Measurements from ENCODE around the gene PUS1.
"Not testable (repeated sequence)": the region's sequence is repeated elsewhere in the genome, so short reads cannot be mapped to it uniquely, and the experiment has no call there.

The PUS1 gene

GRCh38 chr12:131961328-131961727 is 32.3 kb downstream of the PUS1 start:
- not testable (repeated sequence) for DNase-seq (ENCODE audit: low spot score)

- no peak for DNase-seq (ENCODE audit: low spot score)
Observed at GRCh38 chr12:131962069-131962468, 33.0 kb downstream of the PUS1 start.

- DNase-seq (ENCODE audit: low spot score) = no peak
Observed at GRCh38 chr12:131963381-131963780, 34.3 kb downstream of the PUS1 start.

- no peak for DNase-seq (ENCODE audit: low spot score)
Observed at GRCh38 chr12:131965073-131965472, 36.0 kb downstream of the PUS1 start.

GRCh38 chr12:131971226-131971625 is 42.1 kb downstream of the PUS1 start:
- DNase-seq (ENCODE audit: low spot score) = no peak

GRCh38 chr12:131975228-131975627 is 46.2 kb downstream of the PUS1 start:
- DNase-seq (ENCODE audit: low spot score) = no peak

- DNase-seq (ENCODE audit: low spot score) = no peak
Observed at GRCh38 chr12:131979606-131980005, 50.5 kb downstream of the PUS1 start.

- DNase-seq (ENCODE audit: low spot score) = no peak
Observed at GRCh38 chr12:131980263-131980662, 51.2 kb downstream of the PUS1 start.

GRCh38 chr12:131981388-131981787 is 52.3 kb downstream of the PUS1 start:
- no peak for DNase-seq (ENCODE audit: low spot score)

- no peak for DNase-seq (ENCODE audit: low spot score)
Observed at GRCh38 chr12:131982041-131982440, 53.0 kb downstream of the PUS1 start.

GRCh38 chr12:131983026-131983425 is 54.0 kb downstream of the PUS1 start:
- DNase-seq (ENCODE audit: low spot score) = no peak

- DNase-seq (ENCODE audit: low spot score) = no peak
Observed at GRCh38 chr12:131983554-131983953, 54.5 kb downstream of the PUS1 start.

- no peak for DNase-seq (ENCODE audit: low spot score)
Observed at GRCh38 chr12:131984334-131984733, 55.3 kb downstream of the PUS1 start.

GRCh38 chr12:131985510-131985875 is 56.4 kb downstream of the PUS1 start:
- not testable (repeated sequence) for DNase-seq (ENCODE audit: low spot score)

- DNase-seq (ENCODE audit: low spot score) = no peak
Observed at GRCh38 chr12:131986361-131986760, 57.3 kb downstream of the PUS1 start.

- DNase-seq (ENCODE audit: low spot score) = no peak
Observed at GRCh38 chr12:131986910-131987309, 57.8 kb downstream of the PUS1 start.

- no peak for DNase-seq (ENCODE audit: low spot score)
Observed at GRCh38 chr12:131987552-131987951, 58.5 kb downstream of the PUS1 start.

GRCh38 chr12:131988054-131988796 is 59.1 kb downstream of the PUS1 start:
- no peak for DNase-seq (ENCODE audit: low spot score)

GRCh38 chr12:131989021-131989420 is 59.9 kb downstream of the PUS1 start:
- no peak for DNase-seq (ENCODE audit: low spot score)

GRCh38 chr12:131990066-131990979 is 61.2 kb downstream of the PUS1 start:
- no peak for DNase-seq (ENCODE audit: low spot score)

- DNase-seq (ENCODE audit: low spot score) = no peak
Observed at GRCh38 chr12:131990980-131991305, 61.9 kb downstream of the PUS1 start.

- no peak for DNase-seq (ENCODE audit: low spot score)
Observed at GRCh38 chr12:131991816-131992430, 62.8 kb downstream of the PUS1 start.

- no peak for DNase-seq (ENCODE audit: low spot score)
Observed at GRCh38 chr12:131994589-131994988, 65.5 kb downstream of the PUS1 start.
